Immature natural killer cell (primary cell): Measurements from ENCODE around the gene FST. TPM values are rescaled to one million over a fixed set of nuclear protein-coding genes. Genes with fewer than 3 reads are reported as not detected.

Experiments used
- DNase-seq, 3 donors: peaks; one replicate each; pipeline ENCODE4 v3.0.0; 2022; ENCODE audit warnings: mixed read lengths in 1 of 3
- H3K27ac Mint-ChIP-seq, 6 donors: one replicate each; pipeline ENCODE4 v1.8.0; 2020; ENCODE audit warnings: mixed read lengths in 6 of 6, mild to moderate bottlenecking in 5 of 6, inconsistent platforms in 4 of 6, moderate library complexity in 3 of 6
- H3K27me3 Mint-ChIP-seq, 3 donors: one replicate each; pipeline ENCODE4 v1.8.0; 2020 to 2021; ENCODE audit warnings: low read depth in 3 of 3, mild to moderate bottlenecking in 3 of 3, mixed read lengths in 3 of 3, moderate library complexity in 3 of 3, inconsistent platforms in 1 of 3
- H3K36me3 Mint-ChIP-seq, 3 donors: one replicate each; pipeline ENCODE4 v1.8.0; 2020; ENCODE audit warnings: mixed read lengths in 3 of 3, inconsistent platforms in 2 of 3, mild to moderate bottlenecking in 2 of 3
- H3K4me1 Mint-ChIP-seq, 2 donors: one replicate each; pipeline ENCODE4 v1.8.0; 2020; ENCODE audit warnings: inconsistent platforms in 2 of 2, mild to moderate bottlenecking in 2 of 2, mixed read lengths in 2 of 2, moderate library complexity in 1 of 2
- H3K4me3 Mint-ChIP-seq, 5 donors: one replicate each; pipeline ENCODE4 v1.8.0; 2020; ENCODE audit warnings: mild to moderate bottlenecking in 5 of 5, mixed read lengths in 5 of 5, inconsistent platforms in 3 of 5, moderate library complexity in 3 of 5
- H3K9me3 Mint-ChIP-seq, 6 donors: one replicate each; pipeline ENCODE4 v1.8.0; 2020; ENCODE audit warnings: mild to moderate bottlenecking in 6 of 6, mixed read lengths in 6 of 6, inconsistent platforms in 4 of 6, moderate library complexity in 3 of 6
- polyA plus RNA-seq, 3 donors: library from polyadenylated mRNA; unstranded; fragments of 300-500 nt; fragmentation: Illumina TruSeq; gene quantifications; one replicate each; pipeline ENCODE4 v1.2.3, GENCODE V29; 2021

The FST gene
- polyA plus RNA-seq, 3 donors from 2014 or later: not detected

DNA sequence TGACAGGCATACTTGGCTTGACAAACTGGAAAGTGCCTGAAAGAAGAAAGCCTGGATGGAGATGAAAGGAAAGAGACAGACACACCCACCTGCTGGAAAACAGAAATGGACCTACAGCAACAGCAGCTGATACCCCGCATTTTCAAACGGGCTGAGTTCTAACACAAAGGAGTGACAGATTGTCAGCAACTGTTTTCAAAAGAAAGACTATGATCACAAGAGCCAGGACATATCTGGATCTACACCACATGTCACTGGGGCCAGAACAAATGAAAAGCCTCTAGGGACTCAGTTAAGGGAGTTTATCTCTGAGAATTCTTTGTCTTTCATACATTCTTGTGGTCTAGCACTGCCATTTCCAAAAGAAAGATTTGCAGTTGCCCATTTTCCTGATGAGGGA, 24.1 kb upstream of the FST start:
- peaks cover 0 to 7% (median 3%) of the 10 kb centered on the region in 3 donors for H3K27me3 Mint-ChIP-seq
- H3K27ac Mint-ChIP-seq: no peak overlapping the region
- H3K4me1 Mint-ChIP-seq: no peaks in the 10 kb centered on the region
- no peak overlapping the region for H3K4me3 Mint-ChIP-seq
- no peak for DNase-seq
- no peaks in the 10 kb centered on the region for H3K36me3 Mint-ChIP-seq
- no peaks in the 10 kb centered on the region for H3K9me3 Mint-ChIP-seq

DNA sequence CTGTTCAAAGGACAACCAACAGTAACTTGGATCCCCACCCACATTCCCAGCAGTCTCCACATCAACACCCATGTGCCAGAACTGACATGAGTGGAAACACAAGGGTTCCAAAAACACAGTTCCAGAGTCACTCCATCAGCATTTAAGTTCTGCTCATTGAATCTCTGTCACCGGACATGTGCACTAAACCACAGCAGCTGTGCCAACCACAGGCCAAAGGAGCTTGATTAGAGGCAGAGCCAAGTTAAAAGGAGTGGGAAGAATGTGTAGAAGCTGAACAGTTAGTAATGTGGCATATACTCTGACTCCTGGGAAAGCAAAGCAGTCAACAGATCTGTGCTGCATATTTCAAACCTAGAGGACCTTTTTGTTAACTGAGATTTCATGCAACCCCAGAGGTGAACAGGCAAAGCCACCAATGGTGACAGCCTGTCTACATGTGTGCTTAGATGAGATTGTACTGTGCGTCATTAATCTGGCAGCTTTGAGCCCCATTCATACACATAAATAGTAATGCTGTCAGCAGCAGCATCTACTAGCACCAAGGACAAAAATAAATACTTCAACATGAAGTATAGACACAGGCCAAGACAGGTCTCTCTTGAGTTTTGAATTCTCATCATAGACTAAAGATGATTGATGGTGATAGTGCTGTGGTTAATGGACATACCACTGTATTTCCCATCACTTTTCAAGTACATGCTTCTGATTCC, 16.4 kb upstream of the FST start:
- Mint-ChIP-seq H3K9me3 (no peaks in the 10 kb centered on the region), H3K27me3 (peaks cover 0 to 6% (median 4%) of the 10 kb centered on the region in 3 donors), H3K36me3 (no peaks in the 10 kb centered on the region), H3K4me3 (no peak overlapping the region), H3K4me1 (no peaks in the 10 kb centered on the region), H3K27ac (no peak overlapping the region)
- no peak for DNase-seq

DNA sequence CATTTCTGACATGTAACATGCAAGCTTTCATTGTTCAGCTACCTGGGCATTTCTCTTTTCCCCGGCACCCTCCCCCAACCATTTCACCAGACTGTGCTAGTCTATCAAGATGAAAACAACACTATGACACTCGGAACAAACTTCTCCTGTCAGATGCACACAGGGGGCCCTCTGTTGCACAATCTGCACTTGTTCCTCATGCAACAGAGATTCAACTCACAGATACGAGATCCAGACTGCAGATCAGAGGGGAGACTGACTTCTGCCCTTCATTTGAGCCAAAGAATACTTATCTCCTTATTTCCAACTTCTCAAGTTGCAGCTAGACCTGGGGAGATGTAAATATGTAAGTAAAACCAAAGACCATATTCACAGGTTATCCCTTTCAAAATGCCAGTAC, 15.7 kb upstream of the FST start:
- no peaks in the 10 kb centered on the region for H3K9me3 Mint-ChIP-seq
- no peaks in the 10 kb centered on the region for H3K36me3 Mint-ChIP-seq
- no peaks in the 10 kb centered on the region for H3K4me1 Mint-ChIP-seq
- H3K27ac Mint-ChIP-seq: no peak overlapping the region
- no peak for DNase-seq
- H3K27me3 Mint-ChIP-seq: peaks cover 0 to 4% (median 4%) of the 10 kb centered on the region in 3 donors
- no peak overlapping the region for H3K4me3 Mint-ChIP-seq

DNA sequence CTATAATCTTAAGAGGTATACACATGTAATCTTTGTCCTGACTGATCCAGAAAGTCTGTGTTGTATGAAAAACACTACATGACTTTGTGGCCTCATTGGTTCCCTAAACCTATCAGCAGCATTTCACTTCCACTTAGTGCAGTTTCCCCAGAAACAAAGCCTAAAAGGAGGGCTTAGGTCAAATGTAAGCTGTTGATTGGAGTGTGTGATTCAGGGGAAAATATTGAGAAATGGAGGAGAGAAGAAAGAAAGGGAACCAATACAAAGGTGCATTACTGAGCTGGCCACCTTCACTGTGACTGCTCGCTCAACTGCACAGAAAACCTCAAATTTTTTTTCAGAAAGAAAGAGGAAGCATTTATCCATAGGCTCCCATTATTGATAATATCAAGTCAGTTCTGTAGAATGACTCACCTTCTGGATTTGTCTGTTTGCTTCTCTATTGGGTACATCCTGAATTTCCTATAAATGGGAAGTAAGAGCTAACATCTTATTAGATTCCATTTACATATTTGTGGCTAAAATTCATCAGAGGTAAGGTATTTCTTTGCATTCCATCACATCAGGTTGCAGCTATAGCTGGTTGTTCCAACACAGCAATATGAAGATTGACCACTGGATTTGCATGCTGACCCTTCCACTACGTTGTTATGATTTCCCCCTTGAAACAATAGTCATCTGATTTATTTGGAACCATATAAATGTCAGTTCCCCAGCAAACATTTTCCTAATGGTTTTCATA, 10.3 kb upstream of the FST start:
- H3K4me1 Mint-ChIP-seq: no peaks in the 10 kb centered on the region
- peaks cover 0 to 7% (median 0%) of the 10 kb centered on the region in 3 donors for H3K27me3 Mint-ChIP-seq
- H3K4me3 Mint-ChIP-seq: no peak overlapping the region
- no peak overlapping the region for H3K27ac Mint-ChIP-seq
- peaks cover 0 to 2% (median 0%) of the 10 kb centered on the region in 6 donors for H3K9me3 Mint-ChIP-seq
- H3K36me3 Mint-ChIP-seq: no peaks in the 10 kb centered on the region
- no peak for DNase-seq

DNA sequence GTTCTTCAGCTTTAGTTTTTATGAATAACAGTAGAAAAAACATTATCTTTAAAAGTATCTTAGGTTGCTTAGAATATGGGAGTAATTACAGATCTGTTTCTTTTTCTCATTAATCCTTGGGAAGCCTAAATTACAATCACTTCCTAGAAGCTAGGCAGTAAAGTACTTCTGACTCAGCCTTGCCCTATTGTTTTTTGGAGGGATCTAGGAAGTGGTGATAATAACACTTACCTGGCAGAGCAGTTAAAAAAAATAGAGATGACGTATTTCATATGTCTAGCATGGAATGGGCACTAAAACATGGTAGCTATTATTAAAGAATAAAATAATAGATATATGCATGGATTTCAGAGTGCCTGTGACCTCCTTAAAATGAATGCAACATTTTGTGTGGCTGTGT, 8.2 kb upstream of the FST start:
- no peak for DNase-seq
- no peak overlapping the region for H3K27ac Mint-ChIP-seq
- H3K4me3 Mint-ChIP-seq: no peak overlapping the region
- H3K36me3 Mint-ChIP-seq: no peaks in the 10 kb centered on the region
- H3K4me1 Mint-ChIP-seq: no peaks in the 10 kb centered on the region
- peaks cover 0 to 2% (median 0%) of the 10 kb centered on the region in 3 donors for H3K27me3 Mint-ChIP-seq
- peaks cover 0 to 2% (median 0%) of the 10 kb centered on the region in 6 donors for H3K9me3 Mint-ChIP-seq

DNA sequence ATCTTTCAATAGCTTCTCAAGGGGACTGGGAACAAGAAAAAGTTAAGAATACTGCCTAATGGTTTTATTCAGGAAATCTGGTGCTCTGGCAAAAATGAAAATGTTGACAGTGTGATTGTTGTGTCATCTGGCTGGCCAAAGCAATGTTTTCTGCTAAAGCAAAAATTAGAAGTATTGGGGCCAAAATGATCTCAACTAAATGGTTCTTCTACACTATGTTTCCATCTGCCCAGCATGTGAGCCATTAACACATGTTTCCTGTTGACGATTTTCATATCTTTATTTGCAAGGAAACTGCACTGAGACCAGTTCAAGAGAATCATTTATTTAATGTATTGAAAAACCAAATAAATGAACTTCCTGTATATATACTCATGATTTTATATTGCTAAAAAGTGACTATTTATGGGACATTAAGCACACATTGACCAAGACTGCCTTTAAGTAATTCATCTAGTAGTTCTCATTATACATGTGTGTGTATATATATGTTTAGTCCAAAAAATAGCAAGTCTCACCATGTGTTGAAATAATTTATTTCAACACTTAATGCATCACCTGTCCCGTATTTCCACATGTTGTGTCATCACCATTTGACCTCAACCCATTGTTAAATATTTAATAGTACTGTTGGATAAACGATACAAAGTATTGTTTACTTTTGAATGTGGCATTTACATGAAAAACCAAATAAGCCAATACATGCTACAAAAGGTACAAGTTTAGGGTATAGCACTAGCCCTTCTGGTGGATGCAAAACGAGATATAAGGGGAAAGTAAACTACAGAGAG, 7.5 kb upstream of the FST start:
- Mint-ChIP-seq H3K4me3 (no peak overlapping the region), H3K36me3 (no peaks in the 10 kb centered on the region), H3K27ac (no peak overlapping the region), H3K4me1 (no peaks in the 10 kb centered on the region), H3K27me3 (peaks cover 0 to 2% (median 2%) of the 10 kb centered on the region in 3 donors), H3K9me3 (peaks cover 0 to 2% (median 0%) of the 10 kb centered on the region in 6 donors)
- no peak for DNase-seq

DNA sequence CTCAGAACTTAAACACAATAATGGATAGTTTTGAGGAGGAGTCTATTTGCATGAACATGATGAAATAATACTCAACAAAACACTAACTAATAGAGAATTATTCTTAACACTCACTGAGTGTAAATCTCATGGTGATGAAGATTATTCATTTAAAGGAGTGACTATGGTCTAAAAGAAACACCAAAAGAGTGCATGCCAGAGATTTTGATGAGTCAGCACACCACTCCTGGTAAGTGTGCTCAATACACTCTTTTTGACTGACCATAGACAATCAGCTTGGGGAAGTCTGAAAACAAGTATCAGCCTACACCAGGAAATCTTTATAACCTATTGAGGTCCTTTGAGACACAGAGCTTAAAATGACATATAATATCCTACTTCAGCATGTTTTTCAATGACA, 6.8 kb upstream of the FST start:
- Mint-ChIP-seq H3K36me3 (no peaks in the 10 kb centered on the region), H3K4me3 (no peak overlapping the region), H3K27me3 (peaks cover 2 to 6% (median 2%) of the 10 kb centered on the region in 3 donors), H3K27ac (no peak overlapping the region), H3K9me3 (peaks cover 0 to 2% (median 0%) of the 10 kb centered on the region in 6 donors), H3K4me1 (peaks cover 3 to 6% of the 10 kb centered on the region in 2 donors)
- no peak for DNase-seq

DNA sequence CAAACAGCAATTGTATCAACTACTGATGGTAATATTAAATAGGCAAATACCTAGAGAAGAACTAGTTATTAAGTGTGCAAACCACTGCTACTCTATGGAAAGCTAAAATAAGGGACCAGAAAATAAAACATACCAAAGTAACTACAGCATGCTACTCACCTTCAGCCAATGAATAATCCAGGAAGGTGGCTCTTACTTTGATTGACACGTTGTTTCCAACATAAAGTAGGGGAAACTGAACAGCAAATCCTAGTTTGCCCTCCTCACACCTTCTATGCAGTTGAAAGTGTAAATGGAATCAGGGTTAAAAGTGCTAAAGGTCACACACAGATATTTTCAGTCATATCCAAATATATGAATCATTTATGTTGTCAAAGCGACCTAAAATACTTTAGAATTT, 5.1 kb upstream of the FST start:
- peaks cover 2 to 11% (median 8%) of the 10 kb centered on the region in 3 donors for H3K27me3 Mint-ChIP-seq
- peaks cover 13 to 17% of the 10 kb centered on the region in 2 donors for H3K4me1 Mint-ChIP-seq
- no peak for DNase-seq
- peaks cover 0 to 4% (median 0%) of the 10 kb centered on the region in 3 donors for H3K36me3 Mint-ChIP-seq
- no peak overlapping the region for H3K27ac Mint-ChIP-seq
- H3K9me3 Mint-ChIP-seq: peaks cover 0 to 6% (median 0%) of the 10 kb centered on the region in 6 donors
- no peak overlapping the region for H3K4me3 Mint-ChIP-seq

DNA sequence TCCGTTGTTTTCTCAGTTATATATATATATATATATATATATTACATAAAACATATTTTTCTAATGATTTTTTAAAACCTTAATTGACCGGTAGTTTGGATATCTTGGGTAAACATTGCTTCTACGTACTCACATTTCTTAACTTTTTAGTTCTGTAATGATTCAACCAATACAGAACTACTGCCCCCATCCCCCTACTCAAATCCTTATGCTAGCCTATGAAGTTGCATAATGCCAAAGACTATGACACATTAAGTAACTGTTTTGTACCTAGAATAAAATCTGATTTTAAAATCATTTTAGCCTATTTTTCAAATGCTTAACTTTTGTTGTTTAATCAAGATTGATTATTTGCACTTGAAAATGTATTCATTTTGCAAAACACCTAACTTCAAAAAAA, 4.4 kb upstream of the FST start:
- Mint-ChIP-seq H3K9me3 (peaks cover 0 to 6% (median 0%) of the 10 kb centered on the region in 6 donors), H3K27ac (no peak overlapping the region), H3K36me3 (peaks cover 0 to 4% (median 0%) of the 10 kb centered on the region in 3 donors), H3K4me1 (peaks cover 17 to 22% of the 10 kb centered on the region in 2 donors), H3K4me3 (no peak overlapping the region), H3K27me3 (peaks cover 5 to 16% (median 8%) of the 10 kb centered on the region in 3 donors)
- DNase-seq: no peak

DNA sequence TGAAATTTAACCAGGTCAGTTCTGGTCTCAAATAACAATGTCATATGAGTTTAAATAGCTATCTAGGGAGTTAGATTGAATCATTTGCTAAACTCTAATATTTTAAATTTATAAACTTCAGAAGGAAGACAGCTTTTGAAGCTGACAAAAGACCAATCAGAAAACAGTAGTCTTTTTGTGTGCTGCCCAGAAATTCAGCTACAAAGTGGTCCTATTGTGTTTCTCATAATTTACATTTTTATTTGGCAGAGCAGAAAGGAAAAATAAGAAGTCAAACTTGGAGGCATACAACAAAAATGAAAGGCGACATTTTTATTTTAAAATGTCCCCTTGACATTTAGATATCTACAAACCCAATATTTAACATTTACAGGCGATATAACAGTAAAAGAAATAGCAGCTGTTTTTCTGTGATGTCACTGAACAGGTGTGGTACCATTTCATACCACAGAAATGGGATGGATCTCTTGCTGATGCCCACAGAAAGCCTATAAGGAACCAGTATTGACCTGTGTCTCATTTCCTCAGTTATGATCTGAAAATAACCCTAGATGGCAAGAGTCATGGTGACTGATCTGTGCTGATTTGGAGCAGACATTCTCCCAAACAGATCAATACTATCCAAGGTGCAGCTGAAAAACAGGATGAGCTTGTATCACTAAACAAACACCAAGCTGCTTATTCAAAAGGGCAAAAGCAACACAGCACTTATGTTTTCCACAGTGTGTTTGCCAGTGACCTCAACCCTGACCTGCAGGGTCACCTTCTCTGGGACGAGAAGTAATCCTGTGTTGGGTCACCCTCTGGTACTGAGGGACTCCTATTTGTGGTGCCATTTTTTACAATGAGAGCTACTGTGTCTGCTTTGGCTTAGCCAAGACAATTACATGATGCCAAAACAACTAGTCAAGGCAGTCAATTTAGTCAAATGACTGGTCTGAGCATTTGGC, 3.6 kb upstream of the FST start:
- peaks cover 5 to 22% (median 8%) of the 10 kb centered on the region in 3 donors for H3K27me3 Mint-ChIP-seq
- H3K4me3 Mint-ChIP-seq: no peak overlapping the region

DNA sequence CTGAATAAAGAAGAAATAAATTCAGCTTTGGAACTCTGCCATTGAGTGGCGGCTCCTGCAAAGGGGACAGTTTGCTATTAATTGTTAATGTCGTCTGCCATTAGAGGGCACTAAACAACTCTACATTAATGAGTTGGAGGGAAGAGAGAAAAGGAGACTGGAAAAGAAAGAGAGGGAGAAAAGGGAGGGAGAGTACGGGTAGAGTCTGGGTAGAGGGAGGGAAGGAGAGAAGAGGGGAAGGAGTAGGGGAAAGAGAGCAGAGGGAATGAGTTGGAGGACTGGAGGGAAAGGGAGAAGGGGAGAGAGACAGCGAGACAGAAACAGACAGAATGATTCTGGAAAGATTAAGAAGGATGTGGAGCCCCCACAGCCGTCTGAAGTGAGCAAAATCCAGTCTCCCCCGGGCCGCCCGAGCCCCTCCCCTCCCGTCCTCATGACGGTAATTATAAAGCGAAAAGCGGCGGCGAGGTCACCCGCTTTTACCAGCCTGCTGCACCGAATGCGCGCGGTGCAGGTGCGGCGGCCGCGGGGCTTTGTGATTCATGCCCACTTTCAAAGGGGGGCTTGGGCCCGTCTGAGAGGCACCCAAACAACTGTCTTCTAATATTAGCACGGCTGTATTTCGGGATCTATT, 1.9 kb upstream of the FST start:
- Mint-ChIP-seq H3K27me3 (peaks cover 5 to 32% (median 12%) of the 10 kb centered on the region in 3 donors), H3K9me3 (peaks cover 0 to 4% (median 0%) of the 10 kb centered on the region in 6 donors), H3K27ac (no peak overlapping the region), H3K4me1 (peaks cover 39 to 47% of the 10 kb centered on the region in 2 donors), H3K36me3 (peaks cover 0 to 4% (median 0%) of the 10 kb centered on the region in 3 donors), H3K4me3 (peak overlapping the region; percentile 83 to 95 (median 90))
- peak in 1 of 3 donors; percentile 14 for DNase-seq

More for the DNA sequence above, 3.6 kb upstream of the FST start:
- H3K27ac Mint-ChIP-seq: no peak overlapping the region
- DNase-seq: no peak
- H3K36me3 Mint-ChIP-seq: peaks cover 0 to 4% (median 0%) of the 10 kb centered on the region in 3 donors
- peaks cover 0 to 5% (median 0%) of the 10 kb centered on the region in 6 donors for H3K9me3 Mint-ChIP-seq
- H3K4me1 Mint-ChIP-seq: peaks cover 24 to 30% of the 10 kb centered on the region in 2 donors

DNA sequence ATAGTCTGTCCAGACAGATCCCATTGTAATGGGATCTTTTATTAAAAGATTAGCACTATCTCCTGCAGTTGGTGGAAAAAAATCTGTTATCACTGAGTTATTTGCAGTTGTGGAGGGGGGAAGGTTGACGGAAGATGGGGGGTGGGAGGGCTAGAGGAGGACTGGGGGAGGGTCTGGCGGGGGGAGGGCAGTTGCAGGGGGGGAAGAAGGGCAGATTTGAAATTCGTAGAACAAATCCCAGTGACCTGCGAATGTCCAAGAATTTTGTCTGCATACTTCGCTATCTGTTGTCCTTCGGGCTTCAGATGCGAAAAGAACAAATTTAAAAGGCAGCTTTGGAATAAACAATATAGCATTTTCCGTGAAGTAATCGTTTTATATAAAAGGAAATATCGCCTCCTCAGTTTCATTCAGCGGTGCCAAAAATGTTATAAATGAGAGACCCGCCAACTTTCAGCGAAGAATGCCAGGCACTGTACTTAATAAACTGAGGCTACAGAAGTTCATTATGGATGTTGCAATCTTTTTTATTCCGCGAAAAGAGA, 1.3 kb upstream of the FST start:
- Mint-ChIP-seq H3K27ac (peak overlapping the region in 1 of 6 donors; percentile 3), H3K36me3 (peaks cover 0 to 4% (median 0%) of the 10 kb centered on the region in 3 donors), H3K27me3 (peaks cover 5 to 36% (median 12%) of the 10 kb centered on the region in 3 donors), H3K9me3 (peaks cover 0 to 4% (median 0%) of the 10 kb centered on the region in 6 donors), H3K4me1 (peaks cover 41 to 53% of the 10 kb centered on the region in 2 donors), H3K4me3 (peak overlapping the region; percentile 83 to 95 (median 90))
- no peak for DNase-seq
